GM23248 (cell line): ENCODE data around the gene SAP30BP.

Source experiments
- EZH2 ChIP-seq: fragments of 200-600 bp; sonication (generic); IDR thresholded peaks from 2 replicates; pipeline ENCODE4 v1.6.1; 2018; ENCODE audit warnings: antibody characterized with exemption, mild to moderate bottlenecking; ENCODE audit not compliant: insufficient read depth, poor library complexity, severe bottlenecking
- EZH2phosphoT487 ChIP-seq: fragments of 200-600 bp; sonication (generic); IDR thresholded peaks from 2 replicates; pipeline ENCODE4 v1.6.1; 2018; ENCODE audit warnings: antibody characterized with exemption, moderate library complexity, mild to moderate bottlenecking, low read depth; ENCODE audit not compliant: insufficient read depth

DNA sequence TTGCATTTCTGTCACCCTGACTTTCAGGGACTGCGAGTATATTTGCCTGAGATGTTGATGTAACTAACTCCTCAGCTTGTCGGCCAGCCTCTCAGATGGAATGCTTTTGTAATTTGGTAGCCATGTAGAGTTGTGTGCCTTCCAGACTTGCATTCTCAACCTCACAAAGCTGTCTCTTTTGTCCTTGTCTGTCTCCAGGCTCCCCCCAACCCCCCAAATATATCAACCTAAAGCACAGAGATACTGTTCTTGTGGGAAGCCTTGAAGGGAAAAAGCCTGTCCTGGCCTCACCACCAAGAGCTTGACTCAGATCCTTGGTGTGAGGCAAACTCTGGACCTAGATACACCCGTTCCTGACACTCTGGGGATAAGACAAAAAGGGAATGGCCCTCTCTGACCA, 18.4 kb downstream of the SAP30BP start:
- no peak for TF ChIP-seq EZH2
- no peak for TF ChIP-seq EZH2phosphoT487
